Activated CD4-positive, alpha-beta T cell treated with anti-CD3 and anti-CD28 coated beads, Interleukin-2, amount 50 U/mL, for 48 hours (primary cell): ENCODE measurements around the gene FOXP1.

Experiments
- DNase-seq, 2 experiments: peaks; one replicate each; pipeline ENCODE4 v3.0.0-alpha.2; 2020

The FOXP1 gene

GRCh38 chr3:71421475-71421819, 162.1 kb downstream of the FOXP1 start:
- DNase-seq: no peak

- no peak for DNase-seq
Measured at GRCh38 chr3:71419369-71419768, 164.2 kb downstream of the FOXP1 start.

GRCh38 chr3:71417791-71418190, 165.7 kb downstream of the FOXP1 start:
- no peak for DNase-seq

GRCh38 chr3:71416876-71417275, 166.7 kb downstream of the FOXP1 start:
- DNase-seq: peak in 1 of 2 experiments; percentile 45

GRCh38 chr3:71415681-71416122, 167.8 kb downstream of the FOXP1 start:
- no peak for DNase-seq

GRCh38 chr3:71414189-71414927, 169.2 kb downstream of the FOXP1 start:
- no peak for DNase-seq

GRCh38 chr3:71413572-71413971, 170.0 kb downstream of the FOXP1 start:
- no peak for DNase-seq

- DNase-seq: no peak
Measured at GRCh38 chr3:71409352-71409751, 174.2 kb downstream of the FOXP1 start.

GRCh38 chr3:71408903-71409302, 174.6 kb downstream of the FOXP1 start:
- no peak for DNase-seq

GRCh38 chr3:71407823-71408222, 175.7 kb downstream of the FOXP1 start:
- DNase-seq: no peak

- no peak for DNase-seq
Measured at GRCh38 chr3:71406972-71407810, 176.3 kb downstream of the FOXP1 start.

GRCh38 chr3:71402911-71403310, 180.6 kb downstream of the FOXP1 start:
- no peak for DNase-seq

- no peak for DNase-seq
Measured at GRCh38 chr3:71402280-71402679, 181.2 kb downstream of the FOXP1 start.

GRCh38 chr3:71401695-71402231, 181.8 kb downstream of the FOXP1 start:
- no peak for DNase-seq

- no peak for DNase-seq
Measured at GRCh38 chr3:71400986-71401451, 182.5 kb downstream of the FOXP1 start.

GRCh38 chr3:71399478-71399877, 184.1 kb downstream of the FOXP1 start:
- DNase-seq: no peak

- DNase-seq: peak in 1 of 2 experiments; percentile 40
Measured at GRCh38 chr3:71398157-71398836, 185.2 kb downstream of the FOXP1 start.

GRCh38 chr3:71397726-71398125, 185.8 kb downstream of the FOXP1 start:
- DNase-seq: no peak

GRCh38 chr3:71397046-71397445, 186.5 kb downstream of the FOXP1 start:
- no peak for DNase-seq

- no peak for DNase-seq
Measured at GRCh38 chr3:71395927-71396695, 187.4 kb downstream of the FOXP1 start.

GRCh38 chr3:71395470-71395869, 188.1 kb downstream of the FOXP1 start:
- no peak for DNase-seq

- no peak for DNase-seq
Measured at GRCh38 chr3:71393745-71394144, 189.8 kb downstream of the FOXP1 start.
